G401 (cell line): ENCODE results near the gene CDH26. TPM values are rescaled to one million over a fixed set of nuclear protein-coding genes. Genes with fewer than 3 reads are reported as not detected.

Source experiments
- DNase-seq: peaks from one replicate; pipeline ENCODE4 v3.0.0-alpha.2; 2015; ENCODE audit warnings: low spot score
- in situ Hi-C: cut with HindIII; loops from 2 replicates; pipeline ENCODE4 v1.10.0; 2016; ENCODE audit warnings: low sequenced_read_pairs, mixed read lengths
- total RNA-seq: library from RNA; depleted of rRNA; stranded (reverse); fragments of >200 nt; shearing (Covaris generic); gene quantifications from 2 replicates; pipeline ENCODE4 v1.2.3, GENCODE V29; 2014

CDH26 gene
- total RNA-seq, 1 experiment from 2014 or later, result not detected

DNA sequence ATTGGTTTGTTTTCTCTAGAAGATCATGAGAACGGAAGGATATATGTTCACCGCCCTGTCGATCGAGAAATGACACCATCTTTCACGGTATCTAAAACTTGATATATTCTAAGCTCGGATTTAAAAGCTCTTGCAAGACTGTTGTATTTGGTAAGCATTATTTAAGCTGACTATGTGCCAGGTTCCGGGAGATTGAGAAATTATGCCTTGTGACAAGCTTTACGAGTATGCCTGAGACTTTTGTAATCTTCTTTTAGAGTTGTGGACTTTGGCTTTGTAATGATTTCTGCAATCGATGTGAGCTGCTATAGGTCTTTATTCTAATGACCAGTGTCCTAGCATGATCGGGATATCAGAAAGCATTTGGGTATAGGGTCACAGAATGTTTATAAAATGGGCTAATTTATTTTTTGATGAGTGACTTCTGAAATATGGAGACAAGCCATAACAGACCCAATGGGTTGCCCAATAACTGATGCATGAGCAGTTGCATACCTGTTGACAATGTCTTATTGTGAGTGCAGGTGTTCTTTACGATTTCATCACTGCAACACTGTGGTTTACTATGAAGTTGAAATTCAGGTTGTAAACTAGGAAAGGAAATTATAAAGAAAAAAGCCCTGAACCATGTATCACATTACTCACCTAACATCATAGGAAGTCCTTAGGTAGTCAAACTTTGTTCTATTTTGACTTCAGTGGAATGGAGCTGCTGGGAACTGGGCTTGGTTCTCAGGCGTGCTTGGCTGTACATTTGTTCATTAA lies 14.0 kb downstream of the CDH26 start:
- in situ Hi-C loops, result no loop called here
- no peak for DNase-seq

DNA sequence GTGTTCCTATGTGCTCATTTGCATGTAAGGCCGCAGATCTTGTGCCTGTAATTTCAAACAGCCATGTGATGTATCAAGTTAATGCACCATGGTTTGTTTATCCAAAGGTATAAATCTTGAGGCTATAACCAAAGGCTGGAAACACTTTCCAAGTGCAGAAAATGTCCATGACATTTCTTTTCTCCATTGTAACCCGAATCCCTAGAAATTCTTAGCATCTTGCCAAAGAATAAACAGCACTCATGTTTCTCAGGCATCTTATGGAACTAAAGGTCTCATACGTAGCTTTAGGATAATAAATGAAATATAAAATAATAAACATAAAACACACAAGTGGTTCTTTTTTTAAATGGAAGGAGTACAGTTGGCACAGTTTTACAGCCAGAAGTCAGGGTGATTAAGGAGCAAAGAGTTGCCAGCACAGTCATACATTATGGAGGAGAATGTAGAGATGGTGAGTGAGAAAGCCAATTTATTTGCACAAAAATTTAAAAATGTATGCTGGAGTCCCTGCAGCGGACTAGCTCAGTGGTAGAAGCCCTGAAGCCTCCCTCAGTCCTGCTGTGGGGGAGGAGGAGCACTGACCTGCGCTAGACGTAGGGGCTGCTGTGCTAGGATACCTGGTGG lies 18.0 kb downstream of the CDH26 start:
- DNase-seq, result no peak
- in situ Hi-C loops, result no loop called here

DNA sequence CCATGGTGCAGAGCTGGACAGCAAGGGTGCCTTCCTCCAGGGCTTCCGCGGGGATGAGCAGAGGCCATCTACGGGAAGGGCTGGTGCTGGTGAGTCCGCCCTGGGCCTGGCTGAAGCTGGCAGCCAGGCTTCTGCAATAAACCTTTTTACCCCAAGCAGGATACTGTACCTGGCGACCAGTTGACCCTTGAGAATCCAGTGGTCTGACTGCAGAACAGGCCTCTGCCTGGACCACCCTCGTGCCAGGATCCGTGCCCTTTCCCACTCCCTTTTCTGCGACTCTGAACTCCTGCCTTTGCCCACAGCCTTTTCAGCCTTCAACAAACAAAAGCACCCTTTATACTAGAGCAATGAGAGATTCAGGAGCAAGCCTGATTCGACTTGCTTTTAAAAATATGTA lies 18.9 kb downstream of the CDH26 start:
- no peak for DNase-seq
- in situ Hi-C loops, result no loop called here

DNA sequence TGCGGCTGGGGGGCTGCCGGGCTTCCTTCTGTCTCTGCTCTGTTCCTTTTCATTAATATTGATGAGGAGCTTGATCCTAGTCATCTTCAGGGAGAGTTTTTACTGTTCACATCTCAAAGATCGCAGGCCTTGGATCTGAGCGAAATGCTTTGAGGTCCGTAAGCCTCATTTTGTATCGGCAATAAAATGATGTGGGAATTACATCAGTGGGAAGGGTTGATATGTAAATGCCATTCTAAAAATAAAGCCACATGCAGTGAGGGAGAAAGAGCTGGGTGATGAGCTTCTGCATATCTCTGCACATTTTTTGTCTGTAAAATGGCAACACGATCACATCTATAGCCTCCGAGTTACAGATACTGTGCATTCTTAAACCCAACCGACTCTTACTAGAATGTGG lies 24.9 kb downstream of the CDH26 start:
- no peak for DNase-seq
- in situ Hi-C loops, result no loop called here

DNA sequence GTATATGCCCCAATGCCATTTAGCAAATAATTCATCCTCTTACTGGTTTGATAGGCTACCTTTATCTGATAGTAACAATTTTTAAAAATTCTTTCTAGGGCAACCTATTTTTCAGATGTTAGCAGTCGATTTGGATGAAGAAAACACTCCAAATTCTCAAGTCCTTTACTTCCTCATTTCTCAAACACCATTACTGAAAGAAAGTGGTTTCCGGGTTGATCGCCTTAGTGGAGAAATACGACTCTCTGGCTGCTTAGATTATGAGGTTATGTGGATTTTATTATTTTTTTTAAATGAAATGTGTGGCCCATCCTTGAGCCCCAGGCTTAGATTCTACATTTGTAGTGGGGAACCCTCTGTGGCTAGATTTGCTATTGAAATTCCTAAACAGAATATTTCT lies 26.3 kb downstream of the CDH26 start:
- no peak for DNase-seq
- in situ Hi-C loops, result no loop called here

DNA sequence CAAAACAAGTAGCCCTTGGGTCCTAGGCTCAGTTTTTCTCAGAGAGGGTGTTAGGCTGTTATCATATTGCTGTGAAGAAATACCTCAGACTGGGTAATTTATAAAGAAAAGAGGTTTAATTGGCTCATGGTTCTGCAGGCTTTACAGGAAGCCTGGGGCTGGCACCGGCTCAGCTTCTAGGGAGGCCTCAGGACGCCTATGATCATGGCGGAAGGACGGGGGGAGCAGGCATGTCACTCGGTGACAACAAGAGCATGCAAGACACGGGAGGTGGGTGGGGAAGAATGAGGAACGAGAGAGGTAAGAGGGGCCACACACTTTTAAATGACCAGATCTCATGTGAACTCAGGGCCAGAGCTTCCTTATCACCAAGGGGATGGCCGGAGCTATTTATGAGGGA lies 26.9 kb downstream of the CDH26 start:
- in situ Hi-C loops, result no loop called here
- DNase-seq, result no peak

DNA sequence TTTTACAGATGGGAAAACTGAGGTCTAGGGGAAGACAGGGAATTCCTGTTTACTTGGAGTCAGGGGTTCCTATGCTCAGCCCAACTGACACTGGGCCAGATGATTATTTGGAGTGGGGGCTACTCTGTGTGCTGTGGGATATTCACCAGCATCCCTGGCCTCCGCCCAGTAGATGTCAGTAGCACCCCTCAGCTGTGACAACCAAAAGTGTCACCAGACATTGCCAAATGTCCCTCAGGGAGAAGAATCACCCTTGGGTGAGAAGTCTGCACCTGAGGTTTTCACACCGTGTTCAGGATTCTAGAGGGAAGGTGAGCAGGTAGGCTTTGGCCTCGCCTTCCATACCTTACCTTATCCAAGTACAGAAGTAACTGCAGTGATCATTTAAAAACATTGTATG lies 27.6 kb downstream of the CDH26 start:
- no peak for DNase-seq
- in situ Hi-C loops, result no loop called here

DNA sequence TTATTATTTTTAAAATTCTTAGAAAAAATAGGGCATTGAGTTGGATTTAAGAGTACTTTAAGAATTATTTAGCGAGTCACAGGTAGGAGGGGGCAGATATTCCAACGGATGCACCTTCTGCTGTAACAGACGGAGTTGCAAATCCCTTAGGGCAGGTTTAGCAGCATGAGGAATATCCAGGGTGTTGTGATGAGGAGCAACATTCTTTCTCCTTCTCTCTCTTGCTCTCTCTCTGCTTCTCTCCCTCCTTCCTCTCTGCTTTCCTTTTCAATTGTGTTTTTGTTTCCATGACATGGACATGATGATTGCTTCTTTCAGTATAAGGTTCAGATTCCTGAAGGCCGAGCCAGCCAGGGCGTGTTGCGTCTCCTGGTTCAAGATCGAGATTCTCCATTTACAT lies 28.9 kb downstream of the CDH26 start:
- DNase-seq, result no peak
- in situ Hi-C loops, result no loop called here

DNA sequence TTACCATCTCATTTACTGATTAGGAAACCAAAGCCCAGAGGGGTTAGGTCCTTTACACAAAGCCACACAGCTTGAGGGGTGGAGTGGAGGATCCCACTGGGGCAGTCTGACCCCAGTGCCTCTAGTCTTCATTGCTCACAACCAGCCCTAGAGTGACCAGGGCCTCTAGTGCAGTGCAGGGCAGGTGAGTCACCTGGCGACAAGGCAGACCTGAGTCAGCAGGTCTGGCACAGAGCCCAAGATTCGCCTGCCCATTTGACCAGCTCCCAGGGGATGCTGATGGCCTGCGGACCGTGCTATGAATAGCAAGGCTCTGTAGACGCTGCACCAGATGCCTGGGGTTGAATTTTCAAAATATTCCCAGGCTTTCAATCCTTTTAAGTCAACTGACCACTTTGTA lies 29.9 kb downstream of the CDH26 start:
- in situ Hi-C loops, result no loop called here
- DNase-seq, result no peak

DNA sequence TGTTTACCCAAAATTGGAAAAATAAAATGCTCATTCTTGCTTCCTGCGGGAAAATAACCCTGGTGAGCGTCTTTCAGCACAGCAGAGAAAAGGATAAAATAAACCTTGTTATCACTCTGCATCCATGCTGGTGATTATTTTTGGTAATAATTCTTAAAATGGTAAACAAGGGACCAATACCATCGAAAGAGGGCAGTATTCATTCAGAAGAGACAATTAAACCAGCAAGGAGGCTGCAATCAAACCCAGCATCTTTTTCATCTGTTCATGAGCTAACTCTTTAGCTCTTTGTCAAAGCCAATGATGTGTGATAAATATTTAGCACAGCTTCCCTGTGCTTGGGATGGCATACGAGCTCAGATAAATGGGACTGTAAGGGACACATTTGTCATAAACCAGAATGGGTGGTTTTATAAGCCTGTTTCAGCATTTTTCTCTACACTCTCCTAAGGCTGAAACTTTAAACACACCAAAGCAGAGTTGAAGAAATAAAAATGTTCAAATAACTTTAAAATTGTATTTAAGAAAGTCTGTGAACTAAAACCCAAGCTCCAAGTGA lies 34.4 kb downstream of the CDH26 start:
- in situ Hi-C loops, result no loop called here
- DNase-seq, result no peak

DNA sequence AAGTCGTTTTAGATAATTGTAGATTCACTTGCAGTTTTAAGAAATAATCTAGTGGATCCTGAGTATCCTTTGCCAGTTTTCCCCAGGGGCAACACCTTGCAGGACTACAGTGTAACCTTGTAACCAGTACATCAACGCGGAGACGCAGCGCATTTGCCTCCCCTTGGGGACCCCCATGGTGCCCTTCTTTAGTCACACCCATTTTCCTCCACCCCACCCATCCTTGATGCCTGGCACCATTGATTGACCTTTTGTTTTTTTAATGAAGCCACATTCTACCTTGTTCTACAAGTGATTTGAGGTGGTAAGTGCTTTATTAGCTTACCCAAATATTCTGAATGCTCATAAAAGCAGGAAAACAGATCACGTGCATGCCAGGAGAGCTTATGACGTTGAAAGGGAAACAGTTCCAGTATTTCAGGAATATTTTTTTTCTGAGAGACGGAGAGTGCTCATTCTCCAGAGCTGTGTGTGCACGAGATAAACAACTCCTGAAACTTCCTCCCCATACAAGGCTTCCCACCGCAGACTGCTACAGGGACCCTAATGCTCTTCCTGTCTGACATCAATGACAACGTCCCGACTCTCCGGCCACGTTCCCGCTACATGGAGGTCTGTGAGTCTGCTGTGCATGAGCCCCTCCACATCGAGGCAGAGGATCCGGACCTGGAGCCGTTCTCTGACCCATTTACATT lies 35.7 kb downstream of the CDH26 start:
- no peak for DNase-seq
- in situ Hi-C loops, result no loop called here

DNA sequence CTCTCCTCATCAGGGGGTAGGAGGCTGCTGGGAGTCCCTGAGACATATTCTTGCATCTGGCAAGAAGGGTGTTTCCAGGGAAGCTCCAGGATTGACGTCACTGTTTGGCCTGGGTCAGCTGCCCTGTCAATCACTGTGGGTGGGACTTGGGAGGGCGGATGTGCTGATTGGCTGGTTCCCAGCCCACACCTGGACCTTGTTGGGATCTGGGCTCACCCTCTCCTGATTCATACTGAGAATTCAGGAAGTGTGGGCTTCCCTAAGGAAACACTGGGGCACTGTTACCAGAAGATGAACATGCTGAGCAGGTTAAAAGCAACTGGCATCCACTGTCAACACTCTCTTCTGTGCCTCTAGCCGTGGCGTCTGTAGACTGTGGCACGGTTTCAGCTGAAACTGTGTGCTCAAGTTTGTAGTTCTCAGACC lies 36.5 kb downstream of the CDH26 start:
- in situ Hi-C loops, result no loop called here
- DNase-seq, result no peak

DNA sequence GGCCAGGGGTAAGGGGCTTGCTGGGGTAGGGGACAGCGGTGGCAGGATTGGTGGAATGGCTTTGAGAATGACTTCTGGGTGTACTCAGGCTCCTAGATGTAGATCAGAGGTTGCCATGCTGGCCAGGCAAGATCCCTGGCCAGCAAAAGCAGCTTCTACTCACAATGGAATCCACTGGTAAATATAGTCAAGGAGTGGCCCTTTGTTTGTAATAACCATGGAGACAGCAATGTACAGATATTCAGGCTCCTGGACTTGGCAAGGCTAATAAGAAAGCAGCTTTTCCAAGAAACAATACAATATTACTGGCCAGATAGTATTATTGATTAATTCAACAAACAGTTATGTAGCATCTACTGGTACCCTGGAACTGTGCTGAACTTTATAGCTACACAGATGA lies 37.9 kb downstream of the CDH26 start:
- DNase-seq, result no peak
- in situ Hi-C loops, result no loop called here

DNA sequence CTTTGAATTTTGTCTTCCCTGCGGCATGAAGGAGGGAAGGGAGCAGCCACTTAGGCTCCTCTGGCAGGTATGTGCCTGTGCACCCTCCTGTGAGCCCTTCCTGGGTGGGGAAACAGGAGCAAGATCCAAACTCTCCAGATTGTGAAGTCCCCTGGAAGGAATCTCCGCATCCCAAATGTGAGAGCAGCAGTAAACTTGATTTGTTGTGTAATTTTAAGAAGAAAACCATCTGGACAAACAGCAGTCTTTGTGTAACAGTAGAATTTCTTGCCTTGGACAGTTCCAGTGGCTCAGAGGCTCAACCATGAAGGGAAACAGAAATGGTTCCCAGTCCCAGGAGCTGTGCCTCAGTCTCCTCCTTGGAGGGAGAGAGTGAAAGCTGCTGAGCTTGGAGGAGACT lies 39.7 kb downstream of the CDH26 start:
- in situ Hi-C loops, result no loop called here
- no peak for DNase-seq

DNA sequence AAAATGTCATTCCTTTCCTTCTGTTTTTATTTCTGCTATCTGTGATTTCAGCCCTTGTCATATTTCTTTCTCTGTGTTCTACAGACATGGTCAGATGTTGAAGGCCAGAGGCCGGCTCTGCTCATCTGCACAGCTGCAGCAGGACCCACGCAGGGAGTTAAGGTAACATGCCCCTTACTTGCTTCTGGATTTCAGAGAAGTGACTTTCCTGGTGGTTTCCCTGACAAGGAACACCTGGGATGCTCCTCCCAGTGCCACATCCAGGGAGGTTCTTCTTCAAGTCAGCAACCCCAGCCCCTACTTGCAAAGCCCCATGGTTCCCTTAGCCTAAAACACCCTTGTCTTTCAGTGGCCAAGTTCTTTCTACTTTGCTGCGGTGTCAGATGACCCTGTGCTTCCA lies 41.3 kb downstream of the CDH26 start:
- in situ Hi-C loops, result no loop called here
- no peak for DNase-seq

DNA sequence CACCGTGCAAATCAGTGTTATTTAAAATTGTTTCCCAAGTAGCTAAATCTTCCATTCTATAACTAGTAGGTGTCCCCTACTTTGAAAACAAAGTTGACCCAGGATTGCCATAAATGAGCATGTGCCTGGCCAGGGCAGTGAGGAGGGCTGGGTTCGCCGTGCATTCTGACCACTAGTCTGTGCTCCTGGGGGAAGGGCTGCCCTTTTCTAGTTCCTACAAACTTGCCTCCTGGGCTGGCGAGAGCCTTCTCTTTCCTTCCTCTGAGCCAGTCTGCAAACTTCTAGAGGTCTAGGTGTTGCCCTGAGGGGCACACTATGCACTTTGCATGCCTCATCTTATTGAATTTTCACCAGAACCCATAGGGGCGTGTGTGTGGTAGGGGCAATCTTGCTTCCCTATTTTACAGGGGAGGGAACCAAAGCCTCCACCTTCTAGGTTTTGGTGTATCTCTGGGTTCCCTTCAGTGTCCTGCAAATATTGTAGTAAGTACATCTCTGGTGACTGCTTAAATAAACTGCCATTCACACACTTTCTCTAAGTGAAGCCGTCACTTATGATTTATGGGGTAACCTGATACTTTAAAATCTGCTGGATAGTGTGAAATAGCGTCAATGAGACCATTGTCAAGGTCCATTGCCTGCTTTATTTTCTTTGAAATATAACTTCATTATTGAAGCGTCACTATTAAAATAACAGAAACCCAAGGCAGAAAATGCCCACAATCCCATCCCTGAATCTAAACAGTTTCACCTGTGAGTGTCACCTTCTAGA lies 42.2 kb downstream of the CDH26 start:
- in situ Hi-C loops, result no loop called here
- no peak for DNase-seq

DNA sequence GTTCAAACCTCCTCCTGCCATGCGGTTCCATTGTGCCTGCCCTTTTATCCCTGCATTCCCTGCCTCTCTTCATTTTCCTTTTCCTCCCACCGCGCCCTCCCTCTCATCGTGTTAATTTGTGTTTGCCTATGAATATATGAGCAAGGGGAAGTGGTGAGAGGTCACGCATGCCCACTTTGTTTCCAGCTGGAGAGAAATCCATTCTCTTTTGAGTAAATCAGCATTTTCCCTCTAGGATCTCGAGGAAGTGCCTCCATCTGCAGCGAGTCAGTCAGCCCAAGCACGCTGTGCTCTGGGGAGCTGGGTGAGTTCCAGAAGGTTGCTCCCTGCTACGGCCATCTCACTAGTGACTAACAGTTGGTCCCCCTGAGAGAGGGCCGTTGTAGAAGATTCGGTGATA lies 42.9 kb downstream of the CDH26 start:
- DNase-seq, result no peak
- in situ Hi-C loops, result no loop called here

DNA sequence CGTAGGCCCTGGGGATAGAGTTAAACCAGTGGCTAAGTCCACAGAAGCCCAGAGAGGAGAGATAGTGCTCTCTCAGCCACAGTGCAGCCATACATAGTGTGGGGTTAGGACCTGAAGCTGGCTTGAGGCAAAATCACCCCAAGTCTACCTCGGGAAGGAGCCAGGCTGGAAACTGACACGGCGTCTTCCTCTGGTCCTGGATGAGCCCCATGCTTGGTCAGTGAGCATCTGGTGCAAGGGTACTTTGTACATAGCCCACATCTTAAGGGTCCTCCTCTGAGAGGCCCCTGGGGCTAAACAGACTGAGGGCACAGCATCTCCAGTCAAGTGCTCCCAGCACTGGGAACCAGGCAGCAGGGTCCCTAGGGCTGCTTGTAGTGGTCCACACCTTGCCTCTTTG lies 45.6 kb downstream of the CDH26 start:
- no peak for DNase-seq
- in situ Hi-C loops, result no loop called here

DNA sequence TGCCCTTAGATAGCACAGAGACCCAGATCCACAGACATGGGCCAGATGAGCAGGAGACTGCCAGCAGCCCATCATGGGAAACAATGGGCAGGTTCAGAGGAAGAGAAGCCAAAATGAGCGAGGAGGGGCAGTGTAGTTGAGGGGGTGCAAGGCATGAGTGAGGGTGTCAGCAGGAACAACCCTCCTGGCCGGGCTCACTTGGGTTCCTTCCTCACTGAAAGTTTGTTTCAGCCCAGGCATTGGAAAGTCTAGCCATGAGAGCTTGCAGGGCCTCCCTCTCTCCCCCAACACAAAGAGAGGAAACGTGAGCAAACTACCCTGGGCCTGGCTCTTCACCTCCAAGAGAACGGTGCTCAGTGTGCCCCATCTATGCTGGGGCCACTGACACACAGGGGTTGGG lies 48.0 kb downstream of the CDH26 start:
- in situ Hi-C loops, result no loop called here
- no peak for DNase-seq

DNA sequence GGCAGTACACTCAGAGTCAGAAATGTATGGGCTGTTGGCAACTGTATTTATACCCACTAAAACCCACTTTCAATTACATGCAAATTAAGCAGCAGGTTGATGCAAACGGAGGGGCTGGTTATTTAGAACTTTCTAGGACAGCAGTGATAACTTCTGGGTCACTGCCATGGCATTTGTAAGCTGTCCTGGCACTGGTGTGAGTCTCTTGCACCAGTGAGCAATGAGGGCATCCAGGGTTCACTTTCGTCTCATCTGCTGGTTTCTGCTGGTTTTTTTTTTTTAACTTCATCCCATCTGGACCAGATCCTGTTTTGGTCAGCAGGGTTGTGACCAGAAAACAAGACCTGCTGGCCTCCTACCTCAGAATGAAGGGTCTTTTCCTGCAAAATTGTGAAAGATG lies 49.2 kb downstream of the CDH26 start:
- in situ Hi-C loops, result no loop called here
- no peak for DNase-seq
